Colonic mucosa (tissue), 4 donors: ENCODE results near the gene POU6F2. TPM values are rescaled to one million over a fixed set of nuclear protein-coding genes. Genes with fewer than 3 reads are reported as not detected.
"Not testable (repeated sequence)": the region's sequence is repeated elsewhere in the genome, so short reads cannot be mapped to it uniquely, and the experiment has no call there.

Experiments
- DNase-seq: peaks from one replicate; pipeline ENCODE4 v3.0.0-alpha.2; 2020
- H3K27ac ChIP-seq: fragments of 200-600 bp; one replicate; pipeline ENCODE4 v1.8.0; 2021
- H3K27me3 ChIP-seq: fragments of 200-600 bp; one replicate; pipeline ENCODE4 v1.8.0; 2021
- H3K36me3 ChIP-seq: fragments of 200-600 bp; one replicate; pipeline ENCODE4 v1.8.0; 2021
- H3K4me1 ChIP-seq: fragments of 200-600 bp; one replicate; pipeline ENCODE4 v1.8.0; 2021; ENCODE audit warnings: mild to moderate bottlenecking
- H3K4me3 ChIP-seq: fragments of 200-600 bp; one replicate; pipeline ENCODE4 v1.8.0; 2021
- H3K9ac ChIP-seq, 2 donors: one replicate each; pipeline ENCODE4 v1.7.0; 2013; ENCODE audit warnings: control low read depth in 2 of 2, low read depth in 2 of 2, low read length in 2 of 2
- H3K9me3 ChIP-seq: fragments of 200-600 bp; one replicate; pipeline ENCODE4 v1.8.0; 2021
- intact Hi-C: fragments of 100-400 bp; cut with DNase I; formaldehyde crosslinking; loops from one replicate; pipeline ENCODE4 v1.14.1; 2022
- total RNA-seq, 2 donors: library from RNA; stranded (reverse); fragmentation: NEBNext Ultra II Directional in 1 of 2; extraction: Animal tissue kit (Norgen Biotek cat#: 25700) in 1 of 2; gene quantifications; one replicate each; pipeline ENCODE4 v1.2.1, GENCODE V29; 2021
- TF ChIP-seq, protein P1 (sequence below): fragments of 200-600 bp; IDR thresholded peaks from one replicate; pipeline ENCODE4 v1.8.0; 2022; ENCODE audit warnings: antibody characterized with exemption, mild to moderate bottlenecking
- donor health status: healthy.
- donor health status: DM: no; HTN: no; CAD: no.
- donor health status: DM: no; HTN: no; CAD: no.

The POU6F2 gene
- total RNA-seq, 2 donors from 2014 or later = 1.3 TPM; not detected in 1

DNA sequence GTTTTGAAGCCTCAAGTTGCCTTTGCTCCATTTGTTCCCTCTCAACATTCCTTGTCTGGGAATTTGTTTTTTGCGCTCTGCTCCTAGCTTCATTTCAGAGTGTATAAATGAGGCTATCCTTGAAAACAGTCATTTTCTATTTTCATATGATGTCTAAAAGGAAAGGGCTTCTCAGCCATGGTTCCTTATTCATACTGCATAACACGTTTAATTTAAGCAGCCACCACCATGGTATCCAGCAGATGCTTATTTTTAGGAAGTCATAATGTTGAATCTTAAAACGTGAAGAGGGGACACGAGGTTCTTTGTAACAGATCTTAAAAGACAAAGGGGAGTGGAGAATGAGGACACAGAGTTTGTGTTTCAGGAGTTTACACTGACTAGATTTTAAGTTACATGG is 14.5 kb downstream of the POU6F2 start:
- Histone ChIP-seq H3K4me1 (no peaks in the 10 kb centered on the region), H3K9me3 (no peaks in the 10 kb centered on the region), H3K4me3 (no peak overlapping the region), H3K27ac (no peak overlapping the region), H3K36me3 (no peaks in the 10 kb centered on the region), H3K27me3 (no peaks in the 10 kb centered on the region), H3K9ac (no peak overlapping the region)
- DNase-seq = no peak
- TF ChIP-seq, protein P1, sequence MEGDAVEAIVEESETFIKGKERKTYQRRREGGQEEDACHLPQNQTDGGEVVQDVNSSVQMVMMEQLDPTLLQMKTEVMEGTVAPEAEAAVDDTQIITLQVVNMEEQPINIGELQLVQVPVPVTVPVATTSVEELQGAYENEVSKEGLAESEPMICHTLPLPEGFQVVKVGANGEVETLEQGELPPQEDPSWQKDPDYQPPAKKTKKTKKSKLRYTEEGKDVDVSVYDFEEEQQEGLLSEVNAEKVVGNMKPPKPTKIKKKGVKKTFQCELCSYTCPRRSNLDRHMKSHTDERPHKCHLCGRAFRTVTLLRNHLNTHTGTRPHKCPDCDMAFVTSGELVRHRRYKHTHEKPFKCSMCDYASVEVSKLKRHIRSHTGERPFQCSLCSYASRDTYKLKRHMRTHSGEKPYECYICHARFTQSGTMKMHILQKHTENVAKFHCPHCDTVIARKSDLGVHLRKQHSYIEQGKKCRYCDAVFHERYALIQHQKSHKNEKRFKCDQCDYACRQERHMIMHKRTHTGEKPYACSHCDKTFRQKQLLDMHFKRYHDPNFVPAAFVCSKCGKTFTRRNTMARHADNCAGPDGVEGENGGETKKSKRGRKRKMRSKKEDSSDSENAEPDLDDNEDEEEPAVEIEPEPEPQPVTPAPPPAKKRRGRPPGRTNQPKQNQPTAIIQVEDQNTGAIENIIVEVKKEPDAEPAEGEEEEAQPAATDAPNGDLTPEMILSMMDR = no peak
- intact Hi-C loops = no loop called here

DNA sequence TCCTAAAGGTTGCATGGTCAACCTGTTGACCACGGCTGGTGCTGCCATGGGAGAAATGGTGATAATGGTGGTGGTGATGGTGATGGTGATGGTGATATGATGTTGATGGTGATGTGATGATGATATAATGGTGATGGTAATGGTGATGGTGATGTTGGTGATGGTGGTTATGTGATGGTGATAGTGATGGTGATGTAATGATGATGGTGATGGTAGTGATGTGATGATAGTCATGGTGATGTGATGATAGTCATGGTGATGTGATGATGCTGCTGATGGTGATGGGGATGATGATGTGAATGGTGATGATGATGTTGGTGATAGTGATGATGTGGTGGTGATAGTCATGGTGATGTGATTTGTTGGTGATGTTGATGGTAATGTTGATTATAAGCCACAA is 23.9 kb downstream of the POU6F2 start:
- Histone ChIP-seq H3K4me1 (no peaks in the 10 kb centered on the region), H3K4me3 (no peak overlapping the region), H3K9ac (no peak overlapping the region), H3K36me3 (no peaks in the 10 kb centered on the region), H3K9me3 (no peaks in the 10 kb centered on the region), H3K27ac (no peak overlapping the region), H3K27me3 (no peaks in the 10 kb centered on the region)
- TF ChIP-seq, protein P1 = no peak
- no peak for DNase-seq
- intact Hi-C loops = no loop called here

DNA sequence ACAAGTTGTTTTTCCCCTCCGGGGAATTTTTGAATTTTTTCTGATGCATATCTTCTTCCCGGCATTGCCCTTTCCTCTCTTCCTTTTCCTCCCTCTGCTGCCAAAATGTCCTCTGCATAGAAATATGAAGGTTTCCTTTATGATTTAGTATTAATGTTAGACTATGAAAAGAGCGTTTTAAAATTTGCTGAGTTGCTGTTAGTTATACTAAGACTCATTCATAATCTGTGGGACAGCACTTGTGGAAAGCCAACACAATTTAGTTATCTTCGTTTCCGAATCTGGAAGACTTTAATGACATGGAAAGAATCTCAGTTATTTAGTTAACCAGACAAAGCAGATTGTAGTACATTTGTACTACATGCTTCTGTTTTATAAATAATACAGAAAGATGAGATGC is 25.0 kb downstream of the POU6F2 start:
- no peak for DNase-seq
- Histone ChIP-seq H3K27me3 (no peaks in the 10 kb centered on the region), H3K27ac (no peak overlapping the region), H3K36me3 (no peaks in the 10 kb centered on the region), H3K4me1 (no peaks in the 10 kb centered on the region), H3K9ac (no peak overlapping the region), H3K9me3 (no peaks in the 10 kb centered on the region), H3K4me3 (no peak overlapping the region)
- intact Hi-C loops = no loop called here
- TF ChIP-seq, protein P1 = no peak

DNA sequence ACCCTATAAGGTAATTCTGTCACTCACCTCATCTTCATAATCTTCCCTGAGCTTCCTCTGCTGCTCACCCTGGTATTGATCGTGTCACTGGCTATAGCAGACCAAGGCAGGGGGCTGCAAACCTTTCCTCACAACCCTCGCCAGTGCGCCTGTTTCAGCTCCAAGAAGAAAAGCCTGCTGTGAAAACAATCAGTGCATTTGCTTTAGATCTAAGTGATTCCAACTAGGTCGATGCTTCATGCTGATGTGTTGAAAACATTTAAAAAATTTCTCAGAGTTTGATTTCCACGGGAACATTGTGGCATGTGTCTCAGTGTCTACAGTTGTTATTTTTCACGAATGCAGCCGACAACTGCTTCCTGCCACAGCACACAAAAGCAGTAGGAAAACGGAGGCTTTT is 27.3 kb downstream of the POU6F2 start:
- Histone ChIP-seq H3K27ac (no peak overlapping the region), H3K4me3 (no peak overlapping the region), H3K4me1 (no peaks in the 10 kb centered on the region), H3K9ac (no peak overlapping the region), H3K27me3 (no peaks in the 10 kb centered on the region), H3K9me3 (no peaks in the 10 kb centered on the region), H3K36me3 (no peaks in the 10 kb centered on the region)
- intact Hi-C loops = no loop called here
- no peak for DNase-seq
- TF ChIP-seq, protein P1 = no peak

DNA sequence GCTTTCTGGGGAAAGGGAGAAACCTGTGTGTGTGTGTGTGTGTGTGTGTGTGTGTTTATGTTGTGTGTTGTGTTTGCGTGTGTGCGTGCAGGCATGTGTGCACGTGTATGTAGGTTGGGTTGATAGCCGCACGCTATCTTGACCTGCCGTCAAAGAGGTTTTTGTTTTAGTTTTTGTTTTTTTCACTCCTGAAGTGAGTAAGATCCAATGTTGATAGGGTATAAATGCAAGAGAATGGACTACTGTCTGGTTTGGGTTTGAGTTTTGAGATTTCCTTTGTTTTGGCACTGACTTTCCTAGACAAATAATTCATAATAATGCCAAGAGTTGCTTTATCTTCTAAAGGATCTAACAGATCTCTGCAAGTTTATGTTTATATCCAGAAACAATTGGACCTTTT is 27.8 kb downstream of the POU6F2 start:
- no peaks in the 10 kb centered on the region for H3K27me3 ChIP-seq
- no peak for DNase-seq
- H3K9me3 ChIP-seq = no peaks in the 10 kb centered on the region
- H3K36me3 ChIP-seq = no peaks in the 10 kb centered on the region
- H3K4me1 ChIP-seq = no peaks in the 10 kb centered on the region
- no peak overlapping the region for H3K9ac ChIP-seq
- no peak overlapping the region for H3K27ac ChIP-seq
- intact Hi-C loops = no loop called here
- H3K4me3 ChIP-seq = no peak overlapping the region
- TF ChIP-seq, protein P1 = no peak

DNA sequence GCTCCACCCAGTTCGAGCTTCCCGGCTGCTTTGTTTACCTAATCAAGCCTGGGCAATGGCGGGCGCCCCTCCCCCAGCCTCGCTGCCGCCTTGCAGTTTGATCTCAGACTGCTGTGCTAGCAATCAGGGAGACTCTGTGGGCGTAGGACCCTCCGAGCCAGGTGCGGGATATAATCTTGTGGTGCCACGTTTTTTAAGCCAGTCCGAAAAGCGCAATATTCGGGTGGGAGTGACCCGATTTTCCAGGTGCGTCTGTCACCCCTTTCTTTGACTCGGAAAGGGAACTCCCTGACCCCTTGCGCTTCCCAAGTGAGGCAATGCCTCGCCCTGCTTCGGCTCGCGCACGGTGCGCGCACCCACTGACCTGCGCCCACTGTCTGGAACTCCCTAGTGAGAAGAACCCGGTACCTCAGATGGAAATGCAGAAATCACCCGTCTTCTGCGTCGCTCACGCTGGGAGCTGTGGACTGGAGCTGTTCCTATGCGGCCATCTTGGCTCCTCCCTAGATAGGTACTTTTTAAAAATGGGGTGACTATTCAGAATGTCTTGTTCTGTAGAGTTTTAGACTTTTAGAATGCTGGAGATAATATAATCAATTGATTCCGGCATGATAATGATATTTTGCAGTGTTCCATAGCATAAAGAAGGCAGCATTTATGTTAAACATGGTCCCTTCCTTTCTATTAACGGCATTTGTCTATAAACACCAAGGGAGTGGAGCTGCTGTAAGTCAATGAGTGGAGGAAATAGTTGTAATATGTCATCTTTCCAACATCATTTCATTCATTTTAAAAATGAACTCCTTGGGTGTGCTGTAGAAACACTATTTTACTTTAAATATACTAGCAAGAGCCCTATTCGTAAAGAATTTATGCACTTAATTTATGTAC is 35.6 kb downstream of the POU6F2 start:
- H3K36me3 ChIP-seq, H3K27me3 ChIP-seq, H3K9me3 ChIP-seq, H3K4me3 ChIP-seq, intact Hi-C loops, DNase-seq, H3K27ac ChIP-seq, H3K9ac ChIP-seq, H3K4me1 ChIP-seq: not testable (repeated sequence)
